NB4 (cell line): Measurements from ENCODE around the gene TYW1.
"Not testable (repeated sequence)": the region's sequence is repeated elsewhere in the genome, so short reads cannot be mapped to it uniquely, and the experiment has no call there.

Source experiments
- DNase-seq: peaks from one replicate; pipeline ENCODE4 v3.0.0; 2010; ENCODE audit warnings: low read depth
- H3K4me3 ChIP-seq: one replicate; pipeline ENCODE4 v1.5.1; 2011; ENCODE audit warnings: mild to moderate bottlenecking, low read depth, low read length, moderate library complexity
- CTCF ChIP-seq: IDR thresholded peaks from one replicate; pipeline ENCODE4 v1.5.1; 2012; ENCODE audit warnings: low read depth, low read length
- MAX ChIP-seq: IDR thresholded peaks from 2 replicates; pipeline ENCODE4 v1.6.1; 2011; ENCODE audit warnings: low read depth, low read length
- MYC ChIP-seq: IDR thresholded peaks from 2 replicates; pipeline ENCODE4 v1.6.1; 2011; ENCODE audit warnings: low read depth, low read length
- POLR2A ChIP-seq: IDR thresholded peaks from 2 replicates; pipeline ENCODE4 v1.6.1; 2011; ENCODE audit warnings: mild to moderate bottlenecking; ENCODE audit not compliant: insufficient read length; ENCODE audit errors: extremely low read depth

TYW1 gene

GRCh38 chr7:67242871-67243270 is 246.2 kb downstream of the TYW1 start:
- DNase-seq, H3K4me3 ChIP-seq: not testable (repeated sequence)

GRCh38 chr7:67248364-67248763 is 251.7 kb downstream of the TYW1 start:
- not testable (repeated sequence) for DNase-seq, H3K4me3 ChIP-seq

- DNase-seq, result peak; percentile 22
- TF ChIP-seq MYC (no peak), MAX (no peak), POLR2A (no peak), CTCF (no peak)
These were observed 255.4 kb downstream of the TYW1 start for GRCh38 chr7:67251986-67252558.

GRCh38 chr7:67255076-67255475 is 258.4 kb downstream of the TYW1 start:
- not testable (repeated sequence) for H3K4me3 ChIP-seq, DNase-seq

More at GRCh38 chr7:67251986-67252558, 255.4 kb downstream of the TYW1 start:
- H3K4me3 ChIP-seq, result no peak overlapping the region

- DNase-seq, H3K4me3 ChIP-seq: not testable (repeated sequence)
These were observed 261.1 kb downstream of the TYW1 start for GRCh38 chr7:67257779-67258178.

- not testable (repeated sequence) for DNase-seq, H3K4me3 ChIP-seq
These were observed 262.7 kb downstream of the TYW1 start for GRCh38 chr7:67259363-67259762.

GRCh38 chr7:67260166-67260586 is 263.5 kb downstream of the TYW1 start:
- DNase-seq, H3K4me3 ChIP-seq: not testable (repeated sequence)

- peak; percentile 39; the same call in 1 of the 2 replicates for TF ChIP-seq MYC
- 0 out of 2 replicates have a peak, but pooled peaks have one; percentile 12 for TF ChIP-seq MAX
- not testable (repeated sequence) for H3K4me3 ChIP-seq
- DNase-seq, result peak; percentile 75
These were observed 267.4 kb downstream of the TYW1 start for GRCh38 chr7:67264000-67264399.

GRCh38 chr7:67266070-67266469 is 269.4 kb downstream of the TYW1 start:
- not testable (repeated sequence) for DNase-seq, H3K4me3 ChIP-seq

GRCh38 chr7:67267914-67268313 is 271.3 kb downstream of the TYW1 start:
- H3K4me3 ChIP-seq, result no peak overlapping the region
- no peak for TF ChIP-seq POLR2A
- TF ChIP-seq CTCF, result no peak
- TF ChIP-seq MYC, result no peak
- no peak for TF ChIP-seq MAX
- no peak for DNase-seq

- H3K4me3 ChIP-seq, DNase-seq: not testable (repeated sequence)
These were observed 273.3 kb downstream of the TYW1 start for GRCh38 chr7:67269916-67270315.
